Neutrophil (primary cell): ENCODE results near the gene CLEC18A.
"Not testable (repeated sequence)": the region's sequence is repeated elsewhere in the genome, so short reads cannot be mapped to it uniquely, and the experiment has no call there.

ENCODE experiments used
- H3K27ac ChIP-seq: fragments of 200-600 bp; sonication (generic); 2 replicates; pipeline ENCODE4 v1.5.1; 2016; ENCODE audit warnings: mild to moderate bottlenecking, moderate library complexity
- H3K27me3 ChIP-seq: fragments of 200-600 bp; sonication (generic); 2 replicates; pipeline ENCODE4 v1.6.0; 2016; ENCODE audit warnings: mild to moderate bottlenecking
- H3K36me3 ChIP-seq: fragments of 200-600 bp; sonication (generic); 2 replicates; pipeline ENCODE4 v1.5.1; 2017
- H3K4me1 ChIP-seq, 2 experiments: fragments of 200-600 bp in 1 of 2; sonication (generic) in 1 of 2; 1 replicate in 1 of 2; 2 replicates in 1 of 2; pipeline versions ENCODE4 v1.5.1 to v1.6.1; 2013 to 2016; ENCODE audit warnings: low read depth in 1 of 2, low read length in 1 of 2, mild to moderate bottlenecking in 1 of 2, moderate library complexity in 1 of 2; ENCODE audit not compliant: control insufficient read depth in 1 of 2, insufficient read depth in 1 of 2
- H3K4me3 ChIP-seq, 2 experiments: fragments of 200-600 bp in 1 of 2; sonication (generic) in 1 of 2; 1 replicate in 1 of 2; 2 replicates in 1 of 2; pipeline ENCODE4 v1.5.1; 2013 to 2016; ENCODE audit warnings: low read depth in 1 of 2, low read length in 1 of 2, mild to moderate bottlenecking in 1 of 2, moderate library complexity in 1 of 2
- H3K9me3 ChIP-seq: fragments of 200-600 bp; sonication (generic); 2 replicates; pipeline ENCODE4 v1.5.1; 2016
- CTCF ChIP-seq: fragments of 200-600 bp; sonication (generic); IDR thresholded peaks from 2 replicates; pipeline ENCODE4 v1.5.1; 2016; ENCODE audit warnings: antibody characterized with exemption

The CLEC18A gene

GRCh38 chr16:69942627-69943170 lies 8.4 kb upstream of the CLEC18A start:
- TF ChIP-seq CTCF: no peak
- Histone ChIP-seq H3K9me3 (no peaks in the 10 kb centered on the region), H3K4me3 (no peak overlapping the region), H3K27ac (peak overlapping the region; percentile 10), H3K36me3 (peaks cover 57% of the 10 kb centered on the region), H3K4me1 (no peaks in the 10 kb centered on the region), H3K27me3 (no peaks in the 10 kb centered on the region)

- not testable (repeated sequence) for H3K27me3 ChIP-seq, H3K9me3 ChIP-seq, H3K27ac ChIP-seq, H3K4me1 ChIP-seq, H3K4me3 ChIP-seq
- peaks cover 50% of the 10 kb centered on the region for H3K36me3 ChIP-seq
These were observed 7.7 kb upstream of the CLEC18A start for GRCh38 chr16:69943241-69944036.

- not testable (repeated sequence) for H3K27ac ChIP-seq, H3K4me3 ChIP-seq, H3K4me1 ChIP-seq, H3K27me3 ChIP-seq, H3K36me3 ChIP-seq, H3K9me3 ChIP-seq
These were observed 723 bp upstream of the CLEC18A start for GRCh38 chr16:69950411-69950810.

- H3K27ac ChIP-seq, H3K36me3 ChIP-seq, H3K27me3 ChIP-seq, H3K4me3 ChIP-seq, H3K9me3 ChIP-seq, H3K4me1 ChIP-seq: not testable (repeated sequence)
These were observed 518 bp downstream of the CLEC18A start for GRCh38 chr16:69951672-69952031.

GRCh38 chr16:69952116-69952515 lies 982 bp downstream of the CLEC18A start:
- not testable (repeated sequence) for H3K36me3 ChIP-seq, H3K27ac ChIP-seq, H3K4me1 ChIP-seq, H3K4me3 ChIP-seq, H3K27me3 ChIP-seq, H3K9me3 ChIP-seq

- not testable (repeated sequence) for H3K4me1 ChIP-seq, H3K27me3 ChIP-seq, H3K36me3 ChIP-seq, H3K27ac ChIP-seq, H3K4me3 ChIP-seq, H3K9me3 ChIP-seq
These were observed 1.6 kb downstream of the CLEC18A start for GRCh38 chr16:69952572-69953355.

- not testable (repeated sequence) for H3K27ac ChIP-seq, H3K36me3 ChIP-seq, H3K4me3 ChIP-seq, H3K27me3 ChIP-seq, H3K9me3 ChIP-seq, H3K4me1 ChIP-seq
These were observed 3.1 kb downstream of the CLEC18A start for GRCh38 chr16:69954241-69954640.

- not testable (repeated sequence) for H3K4me1 ChIP-seq, H3K4me3 ChIP-seq, H3K36me3 ChIP-seq, H3K27ac ChIP-seq, H3K9me3 ChIP-seq
- H3K27me3 ChIP-seq: peaks cover 14% of the 10 kb centered on the region
These were observed 12.2 kb downstream of the CLEC18A start for GRCh38 chr16:69963312-69963711.

GRCh38 chr16:69964960-69965660 lies 14.0 kb downstream of the CLEC18A start:
- Histone ChIP-seq H3K4me3 (peak overlapping the region in 1 of 2 experiments; percentile 36), H3K27me3 (peaks cover 14% of the 10 kb centered on the region)
- H3K36me3 ChIP-seq, H3K4me1 ChIP-seq, H3K9me3 ChIP-seq, H3K27ac ChIP-seq: not testable (repeated sequence)

- not testable (repeated sequence) for H3K36me3 ChIP-seq, H3K9me3 ChIP-seq, H3K4me1 ChIP-seq, H3K27ac ChIP-seq, H3K4me3 ChIP-seq
- peaks cover 14% of the 10 kb centered on the region for H3K27me3 ChIP-seq
These were observed 14.5 kb downstream of the CLEC18A start for GRCh38 chr16:69965661-69966054.

- not testable (repeated sequence) for H3K4me3 ChIP-seq, H3K9me3 ChIP-seq, H3K27ac ChIP-seq, H3K36me3 ChIP-seq, H3K4me1 ChIP-seq
- H3K27me3 ChIP-seq: peaks cover 14% of the 10 kb centered on the region
These were observed 16.6 kb downstream of the CLEC18A start for GRCh38 chr16:69967688-69968087.

- H3K9me3 ChIP-seq, H3K36me3 ChIP-seq, H3K27ac ChIP-seq, H3K4me1 ChIP-seq, H3K4me3 ChIP-seq: not testable (repeated sequence)
- peaks cover 14% of the 10 kb centered on the region for H3K27me3 ChIP-seq
These were observed 17.0 kb downstream of the CLEC18A start for GRCh38 chr16:69968125-69968524.
